ENCODE results near the gene TPI1. TPM values are rescaled to one million over a fixed set of nuclear protein-coding genes. Genes with fewer than 3 reads are reported as not detected.
"Not testable (repeated sequence)": the region's sequence is repeated elsewhere in the genome, so short reads cannot be mapped to it uniquely, and the experiment has no call there.

TPI1 gene
- total and polyA plus RNA-seq, 10 donors: 218 to 471 (median 294) TPM

DNA sequence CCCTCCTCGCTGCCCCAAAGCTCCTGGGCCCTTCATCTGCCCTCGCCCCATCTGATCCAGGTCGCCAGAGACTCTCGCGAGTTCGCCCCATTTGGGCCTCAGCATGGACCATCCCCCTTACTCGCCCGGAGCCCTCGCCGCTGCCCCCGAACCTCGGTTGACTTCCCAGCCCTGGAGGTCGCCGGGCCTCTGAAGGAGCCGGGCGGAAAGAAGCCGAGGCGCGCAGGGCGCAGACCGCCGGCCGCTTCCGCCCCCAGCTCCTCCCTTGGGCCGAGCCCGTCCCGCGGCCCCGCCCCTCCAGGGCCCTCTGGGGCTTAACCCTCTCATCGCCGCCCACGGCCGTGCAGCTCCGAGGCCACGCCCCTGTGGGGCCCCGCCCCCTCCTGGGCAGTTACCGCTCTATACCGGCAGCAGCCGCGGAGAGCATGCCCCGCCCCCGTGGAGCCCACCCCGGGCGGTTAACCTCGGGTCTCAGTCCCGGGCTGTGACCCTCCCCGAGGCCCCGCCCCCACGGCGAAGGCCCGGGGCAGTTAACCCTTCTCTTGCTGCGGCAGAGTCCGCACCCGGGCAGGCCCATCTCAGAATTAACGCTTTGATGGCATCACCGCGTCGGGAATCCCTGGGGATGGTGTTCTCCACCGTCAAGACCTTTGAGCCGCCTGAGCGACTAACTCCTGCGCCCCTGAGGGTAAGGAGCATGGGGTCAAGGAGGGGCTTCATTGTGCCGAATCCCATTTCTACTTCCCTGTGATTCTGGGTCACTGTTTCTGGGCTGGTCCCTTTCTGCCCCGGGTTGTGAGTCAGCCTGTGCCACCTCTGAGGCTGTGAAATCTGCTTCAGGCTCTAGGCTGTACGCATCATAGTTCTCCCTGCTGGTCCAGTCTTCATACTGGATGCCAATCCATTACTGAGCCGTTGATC lies 6.0 kb downstream of the TPI1 start, which contains the start of gene SPSB2:
Gene SPSB2, minus strand, starts transcription at position 210 of the 921 bp plus-strand sequence. CDS start 402 bp downstream, outside the sequence.
- Histone ChIP-seq H3K27ac (peak within 1 kb of the TSS; percentile 77 to 99 (median 90)), H3K36me3 (peaks cover 0 to 43% (median 20%) of the 10 kb centered on the region in 6 donors), H3K4me3 (peak within 1 kb of the TSS; percentile 71 to 97 (median 92)), H3K9me3 (no peaks in the 10 kb centered on the region), H3K4me1 (peaks cover 28 to 68% (median 54%) of the 10 kb centered on the region in 6 donors), H3K27me3 (replicated peaks in 1 of 7) (no peaks in the 10 kb centered on the region)
- 1% methylated on average over 25 to 66 of the region's 66 CpGs for WGBS, 5 donors
- intact Hi-C loops (cut with DNase I; ENCODE audit: low total_unique reads): no loop called here
- DNase-seq: peak; percentile 100
- TF ChIP-seq CTCF (IDR thresholded peaks at IDR 0.05 in 8 of 11, conservative IDR thresholded peaks at IDR 0.05 in 3 of 11): peak in 7 of 11 experiments; percentile 15 to 50 (median 25)
- TF ChIP-seq POLR2AphosphoS5 (IDR thresholded peaks at IDR 0.05): peak; percentile 84 to 91 (median 89)
- peak in 2 of 3 donors; percentile 47 to 66 for TF ChIP-seq POLR2A (IDR thresholded peaks at IDR 0.05)

- 38 to 46% (median 42%) methylated on average over 9 of the region's 9 CpGs for WGBS, 5 donors
- peaks cover 21 to 61% (median 47%) of the 10 kb centered on the region in 6 donors for H3K4me1 ChIP-seq
- H3K27ac ChIP-seq: peak overlapping the region; percentile 22 to 99 (median 90)
- intact Hi-C loops (cut with DNase I; ENCODE audit: low total_unique reads); H3K9me3 ChIP-seq; H3K27me3 ChIP-seq (replicated peaks in 1 of 7): not testable (repeated sequence)
- DNase-seq: peak; percentile 55
- peaks cover 0 to 41% (median 20%) of the 10 kb centered on the region in 6 donors for H3K36me3 ChIP-seq
- peak overlapping the region in 7 of 8 donors; percentile 71 to 97 (median 92) for H3K4me3 ChIP-seq
Measured at GRCh38 chr12:6874015-6874368, 6.7 kb downstream of the TPI1 start.

DNA sequence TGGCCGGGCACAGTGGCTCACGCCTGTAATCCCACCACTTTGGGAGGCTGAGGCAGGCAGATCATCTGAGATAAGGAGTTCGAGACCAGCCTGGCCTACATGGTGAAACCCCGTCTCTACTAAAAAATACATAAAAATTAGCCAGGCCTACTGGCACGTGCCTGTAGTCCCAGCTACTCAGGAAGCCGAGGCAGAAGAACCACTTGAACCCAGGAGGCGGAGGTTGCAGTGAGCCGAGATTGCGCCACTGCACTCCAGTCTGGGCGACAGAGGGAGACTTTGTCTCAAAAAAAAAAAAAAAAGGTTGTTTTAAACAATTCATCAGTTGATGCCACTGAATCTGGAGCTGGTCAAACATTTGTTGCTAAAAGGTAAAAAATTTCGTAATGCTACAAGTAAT lies 12.5 kb downstream of the TPI1 start:
- H3K36me3 ChIP-seq: peaks cover 0 to 42% (median 13%) of the 10 kb centered on the region in 6 donors
- H3K4me1 ChIP-seq; intact Hi-C loops (cut with DNase I; ENCODE audit: low total_unique reads); H3K27me3 ChIP-seq (replicated peaks in 1 of 7); H3K27ac ChIP-seq; H3K4me3 ChIP-seq; H3K9me3 ChIP-seq: not testable (repeated sequence)
- WGBS, 5 donors: 51 to 78% (median 58%) methylated on average over 11 of the region's 11 CpGs
- peak; percentile 28 for DNase-seq

DNA sequence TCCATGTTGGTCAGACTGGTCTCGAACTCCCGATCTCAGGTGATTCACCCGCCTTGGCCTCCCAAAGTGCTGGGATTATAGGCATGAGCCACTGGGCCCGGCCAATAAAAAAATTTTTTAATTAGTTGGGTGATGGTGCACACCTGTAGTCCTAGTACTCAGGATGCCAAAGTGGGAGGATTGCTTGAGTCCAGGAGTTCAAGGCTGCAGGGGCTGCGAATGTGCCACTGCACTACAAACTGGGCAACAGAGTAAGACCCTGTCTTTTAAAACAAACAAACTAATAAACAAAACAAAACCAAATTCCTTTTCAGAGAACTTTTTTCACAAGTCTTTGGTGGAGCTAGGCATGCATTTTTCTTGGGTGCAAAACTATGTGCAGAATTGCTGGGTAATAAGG lies 15.9 kb downstream of the TPI1 start:
- Histone ChIP-seq H3K27ac (no peak overlapping the region), H3K27me3 (replicated peaks in 1 of 7) (no peaks in the 10 kb centered on the region), H3K9me3 (no peaks in the 10 kb centered on the region), H3K36me3 (peaks cover 0 to 39% (median 14%) of the 10 kb centered on the region in 6 donors), H3K4me1 (peaks cover 0 to 5% (median 0%) of the 10 kb centered on the region in 6 donors), H3K4me3 (no peak overlapping the region)
- no peak for DNase-seq
- WGBS, 5 donors: 88 to 98% (median 95%) methylated on average over 5 of the region's 5 CpGs
- TF ChIP-seq CTCF (IDR thresholded peaks at IDR 0.05 in 8 of 11, conservative IDR thresholded peaks at IDR 0.05 in 3 of 11) (no peak), POLR2AphosphoS5 (IDR thresholded peaks at IDR 0.05) (no peak), POLR2A (IDR thresholded peaks at IDR 0.05) (no peak)
- intact Hi-C loops (cut with DNase I; ENCODE audit: low total_unique reads): no loop called here

DNA sequence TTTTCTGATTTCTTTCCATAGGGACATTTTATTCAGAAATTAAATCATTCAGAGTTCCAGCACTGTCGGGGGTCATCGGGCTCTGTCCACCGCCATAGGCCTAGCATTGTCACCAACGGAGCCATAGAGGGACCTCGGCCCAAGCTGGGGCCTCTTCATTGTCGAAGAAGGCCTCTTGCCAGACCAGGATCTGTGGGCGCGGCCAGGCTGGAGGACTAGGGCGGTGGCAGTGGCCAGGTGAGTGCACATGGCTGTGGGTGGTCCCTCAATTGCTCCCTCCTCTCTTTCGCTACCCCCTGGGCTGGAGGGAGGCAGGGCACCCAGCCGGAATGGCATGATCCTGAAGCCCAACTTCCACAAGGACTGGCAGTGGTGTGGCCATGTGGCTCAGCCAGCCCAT lies 16.4 kb downstream of the TPI1 start:
- Histone ChIP-seq H3K9me3 (no peaks in the 10 kb centered on the region), H3K27me3 (replicated peaks in 1 of 7) (no peaks in the 10 kb centered on the region), H3K27ac (no peak overlapping the region), H3K36me3 (peaks cover 0 to 39% (median 14%) of the 10 kb centered on the region in 6 donors), H3K4me1 (peaks cover 0 to 5% (median 0%) of the 10 kb centered on the region in 6 donors), H3K4me3 (no peak overlapping the region)
- TF ChIP-seq CTCF (IDR thresholded peaks at IDR 0.05 in 8 of 11, conservative IDR thresholded peaks at IDR 0.05 in 3 of 11) (no peak), POLR2A (IDR thresholded peaks at IDR 0.05) (no peak), POLR2AphosphoS5 (IDR thresholded peaks at IDR 0.05) (no peak)
- intact Hi-C loops (cut with DNase I; ENCODE audit: low total_unique reads): no loop called here
- no peak for DNase-seq
- WGBS, 5 donors: 93 to 97% (median 97%) methylated on average over 9 to 11 of the region's 11 CpGs
